MM.1S (cell line): ENCODE data around the gene SYNDIG1.

ENCODE experiments used
- DNase-seq: peaks from one replicate; pipeline ENCODE4 v3.0.0-alpha.2; 2015
- H2AFZ ChIP-seq: fragments of 300-600 bp; sonication (generic); 2 replicates; pipeline ENCODE4 v1.6.0; 2016; ENCODE audit warnings: antibody characterized with exemption, low read length
- H3F3A ChIP-seq: fragments of 300-600 bp; sonication (generic); 2 replicates; pipeline ENCODE4 v1.6.1; 2016; ENCODE audit warnings: mild to moderate bottlenecking, antibody characterized with exemption, low read length, moderate library complexity, mixed read lengths; ENCODE audit not compliant: insufficient read depth
- H3K27ac ChIP-seq: fragments of 300-600 bp; sonication (generic); 2 replicates; pipeline ENCODE4 v1.5.1; 2016; ENCODE audit warnings: mild to moderate bottlenecking, low read length
- H3K27me3 ChIP-seq: fragments of 300-600 bp; sonication (generic); replicated peaks from 2 replicates; pipeline ENCODE4 v1.6.0; 2016; ENCODE audit warnings: low read length; ENCODE audit not compliant: insufficient read depth
- H3K36me3 ChIP-seq: fragments of 300-600 bp; sonication (generic); replicated peaks from 2 replicates; pipeline ENCODE4 v1.6.1; 2016; ENCODE audit warnings: mild to moderate bottlenecking, low read length, mixed read lengths; ENCODE audit not compliant: insufficient read depth
- H3K4me1 ChIP-seq: fragments of 300-600 bp; sonication (generic); 2 replicates; pipeline ENCODE4 v1.6.1; 2016; ENCODE audit warnings: low read length, mixed read lengths
- H3K4me2 ChIP-seq: fragments of 300-600 bp; sonication (generic); 2 replicates; pipeline ENCODE4 v1.6.0; 2016; ENCODE audit warnings: low read depth, low read length
- H3K4me3 ChIP-seq: fragments of 300-600 bp; sonication (generic); 2 replicates; pipeline ENCODE4 v1.5.1; 2016; ENCODE audit warnings: low read length, mixed read lengths
- H3K79me2 ChIP-seq: fragments of 300-600 bp; sonication (generic); 2 replicates; pipeline ENCODE4 v1.6.1; 2016; ENCODE audit warnings: mixed run types, low read length, mixed read lengths
- H3K9ac ChIP-seq: fragments of 300-600 bp; sonication (generic); 2 replicates; pipeline ENCODE4 v1.6.1; 2016; ENCODE audit warnings: low read length, mixed read lengths
- H3K9me2 ChIP-seq: fragments of 300-600 bp; sonication (generic); replicated peaks from 2 replicates; pipeline ENCODE4 v1.6.1; 2016; ENCODE audit warnings: mild to moderate bottlenecking, low read length, mixed read lengths; ENCODE audit not compliant: insufficient read depth
- H3K9me3 ChIP-seq: fragments of 300-600 bp; sonication (generic); replicated peaks from 2 replicates; pipeline ENCODE4 v1.6.1; 2016; ENCODE audit warnings: mild to moderate bottlenecking, low read length, mixed read lengths; ENCODE audit not compliant: insufficient read depth
- H4K20me1 ChIP-seq: fragments of 300-600 bp; sonication (generic); 2 replicates; pipeline ENCODE4 v1.6.1; 2016; ENCODE audit warnings: mild to moderate bottlenecking, low read length, moderate library complexity, mixed read lengths; ENCODE audit not compliant: insufficient read depth
- CTCF ChIP-seq: fragments of 300-600 bp; sonication (generic); IDR thresholded peaks from 2 replicates; pipeline ENCODE4 v1.5.1; 2016; ENCODE audit warnings: antibody characterized with exemption, low read length, mixed read lengths
- EZH2 ChIP-seq: fragments of 300-600 bp; sonication (generic); optimal IDR thresholded peaks from 2 replicates; pipeline ENCODE3; 2017; ENCODE audit warnings: low read depth, mild to moderate bottlenecking, antibody characterized with exemption, low read length, mixed read lengths
- EZH2phosphoT487 ChIP-seq: fragments of 300-600 bp; sonication (generic); IDR thresholded peaks from 2 replicates; pipeline ENCODE4 v1.6.1; 2018; ENCODE audit warnings: antibody characterized with exemption, low read length

Gene SYNDIG1

GRCh38 chr20:24488800-24489175 lies 19.4 kb downstream of the SYNDIG1 start:
- Histone ChIP-seq H3K79me2 (peaks cover 56% of the 10 kb centered on the region), H3K27me3 (no peaks in the 10 kb centered on the region), H4K20me1 (no peaks in the 10 kb centered on the region), H3K9ac (no peak overlapping the region), H3K4me1 (no peaks in the 10 kb centered on the region), H3K4me2 (no peak overlapping the region), H3K36me3 (peaks cover 4% of the 10 kb centered on the region), H3K4me3 (no peak overlapping the region), H3K9me2 (no peaks in the 10 kb centered on the region), H3K27ac (no peak overlapping the region), H3K9me3 (no peaks in the 10 kb centered on the region), H2AFZ (no peak overlapping the region), H3F3A (no peaks in the 10 kb centered on the region)
- no peak for DNase-seq
- TF ChIP-seq EZH2, result no peak
- no peak for TF ChIP-seq EZH2phosphoT487
- TF ChIP-seq CTCF, result no peak

GRCh38 chr20:24489193-24489592 lies 19.8 kb downstream of the SYNDIG1 start:
- Histone ChIP-seq H3K27ac (no peak overlapping the region), H3K4me2 (no peak overlapping the region), H3K79me2 (peaks cover 55% of the 10 kb centered on the region), H3K36me3 (peaks cover 4% of the 10 kb centered on the region), H3K9me2 (no peaks in the 10 kb centered on the region), H3F3A (no peaks in the 10 kb centered on the region), H3K4me1 (no peaks in the 10 kb centered on the region), H2AFZ (no peak overlapping the region), H4K20me1 (no peaks in the 10 kb centered on the region), H3K9ac (no peak overlapping the region), H3K4me3 (no peak overlapping the region), H3K27me3 (no peaks in the 10 kb centered on the region), H3K9me3 (no peaks in the 10 kb centered on the region)
- DNase-seq, result no peak
- TF ChIP-seq EZH2phosphoT487 (no peak), CTCF (no peak), EZH2 (no peak)

GRCh38 chr20:24489631-24490260 lies 20.3 kb downstream of the SYNDIG1 start:
- H3K4me3 ChIP-seq, result no peak overlapping the region
- H3K79me2 ChIP-seq, result peaks cover 49% of the 10 kb centered on the region
- H3K27me3 ChIP-seq, result no peaks in the 10 kb centered on the region
- no peak overlapping the region for H2AFZ ChIP-seq
- H3K4me1 ChIP-seq, result no peaks in the 10 kb centered on the region
- H3F3A ChIP-seq, result no peaks in the 10 kb centered on the region
- no peak overlapping the region for H3K4me2 ChIP-seq
- no peak for TF ChIP-seq EZH2
- TF ChIP-seq EZH2phosphoT487, result no peak
- no peak for TF ChIP-seq CTCF
- H4K20me1 ChIP-seq, result no peaks in the 10 kb centered on the region
- H3K27ac ChIP-seq, result no peak overlapping the region
- H3K9me2 ChIP-seq, result no peaks in the 10 kb centered on the region
- no peak for DNase-seq
- H3K9ac ChIP-seq, result no peak overlapping the region
- no peaks in the 10 kb centered on the region for H3K9me3 ChIP-seq
- H3K36me3 ChIP-seq, result peaks cover 4% of the 10 kb centered on the region
